HG02973 (cell line): ENCODE measurements around the gene S100A1.
"Not testable (repeated sequence)": the region's sequence is repeated elsewhere in the genome, so short reads cannot be mapped to it uniquely, and the experiment has no call there.

Source experiments
- ATAC-seq: cut with Tn5 transposase; IDR thresholded peaks from one replicate; pipeline ENCODE4 v1.9.1; 2021; ENCODE audit warnings: moderate library complexity; ENCODE audit not compliant: unreplicated experiment

S100A1 gene

DNA sequence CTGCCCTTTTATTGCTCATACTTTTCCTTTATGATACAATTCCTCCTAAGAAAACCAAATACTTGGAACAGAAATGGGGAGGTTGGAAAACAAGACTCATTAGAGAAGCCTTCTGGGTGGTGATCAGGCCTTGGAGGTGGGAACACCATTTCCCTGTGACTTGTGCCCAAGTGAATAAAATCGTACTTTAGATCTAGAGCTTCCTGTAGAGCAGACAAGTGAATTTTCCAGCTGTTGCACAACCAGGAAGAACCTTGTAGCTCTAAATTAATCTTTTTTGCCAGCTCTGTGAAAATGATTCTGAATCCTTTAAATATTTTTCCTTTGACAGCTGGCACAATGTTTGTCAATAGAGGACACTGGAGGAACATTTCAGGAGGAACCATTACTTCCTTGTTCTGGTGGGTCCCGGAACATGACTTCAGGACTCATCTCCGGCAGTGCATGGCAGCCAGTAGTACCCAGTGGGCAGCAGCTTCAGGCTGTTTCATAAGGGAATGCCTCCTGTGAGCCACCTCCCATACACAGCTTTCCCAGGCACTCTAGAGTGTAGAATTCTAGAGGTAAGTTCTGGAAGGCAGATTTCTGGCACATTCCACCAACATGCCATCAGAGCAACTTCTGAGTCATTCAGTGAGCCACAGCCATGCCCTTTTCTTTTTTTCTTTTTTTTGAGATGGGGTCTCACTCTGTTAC, 24.7 kb downstream of the S100A1 start:
- no peak for ATAC-seq

DNA sequence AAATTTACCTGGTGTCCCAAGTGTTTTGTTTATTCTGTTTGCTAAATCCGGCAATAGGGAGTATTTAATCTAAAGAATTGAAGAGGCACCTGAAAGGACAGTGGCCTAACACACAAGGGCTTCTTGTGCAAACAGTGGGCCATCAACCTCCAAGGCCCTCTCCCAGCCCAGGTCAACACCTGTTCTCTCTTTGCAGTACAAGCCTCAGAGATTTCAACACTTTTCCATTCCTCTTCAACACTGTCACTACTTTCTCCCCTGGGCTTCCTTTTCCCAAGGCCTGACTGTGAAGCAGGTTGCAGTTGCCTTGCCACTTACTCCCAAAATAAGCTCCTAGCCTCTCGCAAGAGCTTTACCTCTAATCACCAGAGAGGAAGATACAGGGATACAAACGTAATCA, 27.1 kb downstream of the S100A1 start:
- no peak for ATAC-seq

GRCh38 chr1:153658400-153659174, 30.4 kb downstream of the S100A1 start, which contains the start of gene SNAPIN:
Gene SNAPIN, plus strand, starts transcription at chr1:153658703. Its CDS starts 41 bp downstream, at chr1:153658744.
- ATAC-seq: peak; percentile 86

DNA sequence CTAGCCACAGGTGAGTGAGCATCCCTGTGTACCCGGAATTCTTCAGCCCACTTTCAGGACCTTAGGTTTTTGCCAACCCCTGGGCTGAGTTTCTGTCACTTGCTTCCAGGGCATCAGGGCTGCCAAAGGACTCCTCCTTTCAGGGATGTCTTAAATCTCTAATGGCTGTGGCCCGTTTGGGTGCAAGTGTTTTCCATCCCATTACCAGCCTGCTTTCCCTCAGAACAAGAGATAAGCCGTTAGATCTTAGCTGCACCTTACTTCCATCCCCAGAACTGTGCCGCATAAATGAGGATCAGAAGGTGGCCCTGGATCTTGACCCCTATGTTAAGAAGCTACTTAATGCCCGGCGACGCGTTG, 30.9 kb downstream of the S100A1 start:
- ATAC-seq: no peak

GRCh38 chr1:153659656-153660055, 31.4 kb downstream of the S100A1 start:
- no peak for ATAC-seq

DNA sequence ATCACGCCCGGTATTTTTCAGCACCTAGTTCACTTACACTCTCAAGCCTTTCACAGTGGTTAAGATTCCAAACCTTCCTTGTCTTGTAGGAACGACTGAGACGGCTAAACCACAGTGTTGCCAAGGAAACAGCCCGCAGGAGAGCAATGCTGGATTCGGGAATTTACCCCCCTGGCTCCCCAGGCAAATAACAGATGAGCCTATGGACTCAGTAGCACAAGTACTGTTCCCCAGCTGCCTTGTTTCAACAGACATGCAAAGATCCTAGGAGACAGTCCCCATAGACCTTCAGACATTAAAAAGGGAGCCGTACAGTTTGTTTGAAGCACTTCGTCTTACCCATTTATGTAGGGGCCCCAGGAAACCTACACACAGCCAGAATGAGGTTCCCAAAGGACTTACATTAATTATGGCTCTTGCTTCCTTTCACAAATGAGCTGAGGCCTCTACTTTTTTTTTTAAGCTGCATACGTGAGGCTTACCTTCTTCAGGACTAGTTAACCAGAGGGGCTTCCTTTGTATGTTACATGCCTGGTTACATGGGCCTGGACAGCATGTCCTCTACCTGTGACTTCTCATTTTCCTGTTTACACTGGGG, 33.0 kb downstream of the S100A1 start:
- ATAC-seq: no peak

- no peak for ATAC-seq
Observed at GRCh38 chr1:153662269-153662668, 34.0 kb downstream of the S100A1 start.

- no peak for ATAC-seq
Observed at GRCh38 chr1:153663211-153663610, 35.0 kb downstream of the S100A1 start.

DNA sequence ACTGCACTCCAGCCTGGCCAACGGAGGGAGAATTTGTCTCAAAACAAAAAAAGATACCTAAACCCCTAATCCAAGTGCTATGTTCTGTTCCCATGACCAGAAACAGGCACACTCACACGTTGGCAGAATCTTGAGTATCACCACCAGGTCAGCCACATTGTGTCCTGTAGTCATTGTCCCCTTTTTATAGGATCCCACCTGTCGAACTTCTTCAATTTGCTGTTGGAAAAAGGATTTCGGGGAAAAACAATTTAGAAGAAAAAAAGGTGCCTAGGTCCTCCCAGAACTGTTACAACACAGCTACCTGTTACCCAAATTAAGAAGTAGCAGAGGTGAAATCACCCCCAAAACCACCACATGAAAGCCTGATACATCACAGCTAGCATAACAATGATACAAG, 39.2 kb downstream of the S100A1 start:
- ATAC-seq: no peak

GRCh38 chr1:153668672-153669071, 40.4 kb downstream of the S100A1 start:
- ATAC-seq: not testable (repeated sequence)

- ATAC-seq: no peak
Observed at GRCh38 chr1:153669606-153670005, 41.4 kb downstream of the S100A1 start.

DNA sequence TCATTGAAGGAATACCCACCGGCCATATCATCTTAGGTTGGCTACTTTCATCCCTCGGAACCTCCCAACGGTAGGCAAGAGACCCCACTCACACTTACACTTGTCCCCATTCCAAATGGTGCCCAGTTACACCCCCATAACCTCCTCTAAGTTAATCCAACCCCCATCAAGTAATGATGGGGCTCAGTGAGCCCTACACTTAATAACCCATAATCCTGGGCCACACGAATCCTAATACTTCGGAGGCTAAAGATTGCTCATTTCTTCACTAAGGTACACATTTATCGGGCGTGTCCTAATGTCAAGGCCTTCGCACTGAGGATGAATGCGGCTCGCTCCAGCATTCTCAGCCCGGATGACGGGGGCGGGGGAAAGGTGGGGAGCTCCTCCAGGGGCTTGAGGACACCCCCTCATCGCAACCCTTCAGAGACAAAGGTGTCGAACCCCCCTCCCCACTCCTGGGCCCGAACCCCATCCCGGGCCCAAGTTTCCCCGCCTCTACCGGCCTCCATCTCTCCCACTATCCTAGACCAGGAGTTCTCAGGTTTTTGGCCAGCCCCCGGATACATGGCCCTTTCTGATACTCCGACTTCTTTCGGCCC, 42.1 kb downstream of the S100A1 start:
- ATAC-seq: no peak

DNA sequence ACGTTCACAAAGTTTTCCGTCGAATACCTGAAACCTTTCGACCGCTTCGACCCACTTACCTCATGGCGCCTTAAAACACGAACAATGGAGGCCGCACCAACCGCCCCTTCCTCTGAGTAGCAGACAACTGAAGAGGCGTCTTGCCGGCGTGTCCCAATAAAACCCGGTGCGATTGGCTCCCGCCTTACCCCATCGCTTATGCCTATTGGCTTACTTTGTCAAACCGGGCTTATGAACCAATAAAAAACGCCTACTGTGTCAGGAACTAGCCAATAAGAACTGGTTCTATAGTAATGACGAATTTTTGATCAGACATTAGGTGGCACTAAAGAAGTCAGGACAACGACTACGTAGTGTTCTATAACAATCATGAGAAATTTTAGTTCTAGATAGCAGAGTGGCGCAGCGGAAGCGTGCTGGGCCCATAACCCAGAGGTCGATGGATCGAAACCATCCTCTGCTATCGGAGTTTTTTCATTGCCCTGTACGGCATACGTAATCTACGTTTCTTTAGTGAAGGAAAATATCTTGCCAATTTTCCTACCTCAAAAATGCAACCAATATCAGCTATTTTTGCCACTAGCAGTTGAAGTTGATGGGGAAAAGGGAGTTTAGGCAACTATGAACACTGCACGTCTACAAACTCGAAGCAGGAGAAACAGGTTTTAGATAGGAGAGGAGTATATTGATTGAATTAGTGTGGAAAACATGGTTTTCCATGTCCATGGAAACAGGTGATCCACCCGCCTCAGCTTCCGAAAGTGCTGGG, 42.8 kb downstream of the S100A1 start, which contains the start of gene ILF2:
ILF2 (minus strand) TSS at position 135 of the 769 bp plus-strand sequence; CDS start at position 64, 71 bp downstream.
- peak; percentile 84 for ATAC-seq

- ATAC-seq: not testable (repeated sequence)
Observed at GRCh38 chr1:153671628-153672353, 43.6 kb downstream of the S100A1 start.

- no peak for ATAC-seq
Observed at GRCh38 chr1:153673511-153673910, 45.3 kb downstream of the S100A1 start.

DNA sequence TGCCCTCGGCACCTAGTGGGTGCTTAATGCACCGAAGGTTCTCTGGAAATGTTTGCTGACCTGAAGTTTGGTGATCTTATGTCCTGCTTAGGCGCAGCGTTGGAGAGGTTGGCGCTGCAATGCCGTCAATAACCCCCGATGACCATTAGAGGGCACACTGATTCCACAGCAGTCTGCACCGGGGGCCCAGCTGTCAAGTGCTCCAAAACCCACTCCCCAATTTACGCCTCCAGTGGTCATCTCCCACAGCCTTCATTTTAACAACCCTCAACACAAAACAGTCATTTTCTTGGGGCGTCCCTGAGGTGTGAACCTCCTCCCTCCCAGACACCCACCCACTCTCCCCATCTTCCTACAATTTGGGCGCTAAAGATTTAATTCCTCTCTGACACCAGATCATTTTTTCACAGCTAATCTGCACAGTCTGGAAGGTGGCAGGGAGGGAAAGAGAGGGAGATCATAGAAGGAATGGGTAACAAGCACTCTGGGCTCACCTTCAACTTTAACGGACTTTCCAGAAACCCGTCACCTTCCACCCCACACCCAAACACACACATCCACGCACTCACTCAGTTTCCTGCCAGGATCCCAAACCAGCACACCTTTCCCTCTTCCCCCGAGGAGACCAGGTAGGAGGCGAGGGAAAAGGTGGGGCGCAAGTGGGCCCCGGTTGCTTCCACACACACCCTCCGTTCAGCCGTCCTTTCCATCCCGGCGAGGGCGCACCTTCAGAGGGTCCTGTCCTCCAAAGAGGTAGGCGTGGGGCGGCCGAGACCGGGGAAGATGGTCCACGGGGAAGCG, 49.7 kb downstream of the S100A1 start:
- ATAC-seq: no peak

DNA sequence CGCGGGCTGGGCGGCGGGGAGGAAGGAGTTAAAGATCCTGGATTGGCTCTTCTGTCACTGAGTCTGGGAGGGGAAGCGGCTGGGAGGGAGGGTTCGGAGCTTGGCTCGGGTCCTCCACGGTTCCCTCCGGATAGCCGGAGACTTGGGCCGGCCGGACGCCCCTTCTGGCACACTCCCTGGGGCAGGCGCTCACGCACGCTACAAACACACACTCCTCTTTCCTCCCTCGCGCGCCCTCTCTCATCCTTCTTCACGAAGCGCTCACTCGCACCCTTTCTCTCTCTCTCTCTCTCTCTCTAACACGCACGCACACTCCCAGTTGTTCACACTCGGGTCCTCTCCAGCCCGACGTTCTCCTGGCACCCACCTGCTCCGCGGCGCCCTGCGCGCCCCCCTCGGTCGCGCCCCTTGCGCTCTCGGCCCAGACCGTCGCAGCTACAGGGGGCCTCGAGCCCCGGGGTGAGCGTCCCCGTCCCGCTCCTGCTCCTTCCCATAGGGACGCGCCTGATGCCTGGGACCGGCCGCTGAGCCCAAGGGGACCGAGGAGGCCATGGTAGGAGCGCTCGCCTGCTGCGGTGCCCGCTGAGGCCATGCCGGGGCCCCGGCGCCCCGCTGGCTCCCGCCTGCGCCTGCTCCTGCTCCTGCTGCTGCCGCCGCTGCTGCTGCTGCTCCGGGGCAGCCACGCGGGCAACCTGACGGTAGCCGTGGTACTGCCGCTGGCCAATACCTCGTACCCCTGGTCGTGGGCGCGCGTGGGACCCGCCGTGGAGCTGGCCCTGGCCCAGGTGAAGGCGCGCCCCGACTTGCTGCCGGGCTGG, 50.5 kb downstream of the S100A1 start, which contains the start of gene NPR1:
NPR1 (plus strand) TSS at position 170 of the 818 bp plus-strand sequence; CDS start at position 591, 421 bp downstream.
- ATAC-seq: no peak
